GM19468 (cell line): Measurements from ENCODE around the gene HAUS1.
"Not testable (repeated sequence)": the region's sequence is repeated elsewhere in the genome, so short reads cannot be mapped to it uniquely, and the experiment has no call there.

Experiments
- ATAC-seq: cut with Tn5 transposase; IDR thresholded peaks from one replicate; pipeline ENCODE4 v1.9.1; 2021; ENCODE audit warnings: mild to moderate bottlenecking, moderate library complexity, moderate number of reproducible peaks; ENCODE audit not compliant: unreplicated experiment; ENCODE audit errors: extremely low read depth

Gene HAUS1

DNA sequence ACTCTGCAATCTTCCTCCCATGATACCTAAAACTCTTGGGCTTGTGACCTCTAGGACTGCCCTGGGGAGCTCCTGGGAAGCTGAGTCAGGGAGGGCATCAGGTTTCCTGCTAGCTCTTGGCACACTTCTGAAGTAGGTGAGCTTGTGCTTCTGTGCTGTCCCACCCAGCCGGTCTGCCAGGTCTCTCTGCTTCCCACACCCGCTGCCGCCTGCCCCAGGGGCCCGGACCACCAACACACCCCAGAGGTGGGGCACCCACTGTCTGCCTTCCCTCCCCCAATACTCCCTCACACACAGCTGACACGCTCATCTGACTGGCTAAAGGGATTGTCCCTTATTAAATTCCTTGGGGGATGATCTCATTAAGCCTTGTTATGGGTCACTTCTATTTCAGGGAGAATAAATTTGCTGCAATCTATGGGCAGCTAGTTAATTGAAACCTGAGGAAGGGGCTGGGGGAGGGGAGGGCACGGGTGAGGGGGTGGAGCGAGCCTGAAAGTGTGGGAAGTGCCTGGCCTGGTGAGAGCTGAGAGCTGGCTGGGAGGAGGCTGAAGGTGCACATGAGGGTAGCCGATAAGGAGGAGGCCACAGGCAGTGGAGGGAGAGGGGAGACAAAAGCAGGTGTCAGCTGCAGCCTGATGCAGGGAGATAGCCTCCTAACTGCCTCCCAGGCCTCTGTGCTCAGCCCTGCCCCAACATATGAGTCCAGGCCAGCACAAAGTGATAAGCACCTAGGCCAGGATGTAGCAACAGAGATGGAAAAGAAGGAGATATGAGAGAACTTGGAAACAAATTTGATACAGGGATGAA, 48.8 kb downstream of the HAUS1 start:
- ATAC-seq, result no peak

DNA sequence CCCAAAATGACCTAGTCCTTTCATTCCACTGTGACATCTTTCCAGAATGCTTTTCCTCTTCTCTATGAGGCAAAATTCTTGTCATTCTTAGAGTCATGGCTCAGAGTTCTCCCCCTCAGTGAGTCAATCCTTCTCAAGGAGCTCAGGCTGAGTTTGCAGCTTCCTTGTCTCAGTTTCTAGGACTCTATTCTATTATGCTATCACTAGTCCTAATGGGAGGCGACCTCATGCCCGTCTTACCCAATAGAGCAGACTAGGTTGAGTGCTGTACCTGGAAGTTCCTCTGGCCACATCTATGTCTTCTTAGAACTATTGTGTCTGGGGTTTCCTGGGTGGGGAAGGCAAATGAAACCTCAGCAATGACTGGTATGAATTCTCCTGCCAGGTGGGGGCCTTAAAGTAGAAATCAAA, 51.5 kb downstream of the HAUS1 start:
- ATAC-seq, result no peak

DNA sequence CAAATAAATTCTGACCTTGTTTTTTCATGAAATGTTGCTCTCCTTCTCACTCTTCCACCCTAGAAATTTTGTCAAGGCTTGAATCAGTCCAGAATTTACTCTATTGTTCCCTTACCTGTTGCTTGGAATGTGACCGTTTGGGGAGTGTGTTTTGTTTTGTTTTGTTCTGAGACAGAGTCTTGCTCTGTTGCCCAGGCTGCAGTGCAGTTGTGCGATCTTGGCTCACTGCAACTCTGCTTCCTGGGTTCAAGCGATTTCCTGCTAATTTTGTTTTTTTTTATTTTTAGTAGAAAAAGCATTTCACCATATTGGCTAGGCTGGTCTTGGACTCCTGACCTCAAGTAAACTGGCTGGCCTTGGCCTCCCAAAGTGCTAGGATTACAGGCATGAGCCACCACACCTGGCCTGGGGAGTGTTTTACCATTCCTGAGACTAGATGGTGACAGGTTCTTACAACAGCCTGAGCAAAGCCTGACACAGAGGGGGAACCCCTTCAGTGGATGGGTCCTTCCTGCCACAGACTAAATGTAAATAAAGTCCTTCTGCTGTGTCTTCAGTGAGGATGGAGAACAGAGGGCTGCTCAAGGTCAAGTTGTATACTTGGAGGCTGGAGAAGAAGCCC, 52.0 kb downstream of the HAUS1 start:
- no peak for ATAC-seq

DNA sequence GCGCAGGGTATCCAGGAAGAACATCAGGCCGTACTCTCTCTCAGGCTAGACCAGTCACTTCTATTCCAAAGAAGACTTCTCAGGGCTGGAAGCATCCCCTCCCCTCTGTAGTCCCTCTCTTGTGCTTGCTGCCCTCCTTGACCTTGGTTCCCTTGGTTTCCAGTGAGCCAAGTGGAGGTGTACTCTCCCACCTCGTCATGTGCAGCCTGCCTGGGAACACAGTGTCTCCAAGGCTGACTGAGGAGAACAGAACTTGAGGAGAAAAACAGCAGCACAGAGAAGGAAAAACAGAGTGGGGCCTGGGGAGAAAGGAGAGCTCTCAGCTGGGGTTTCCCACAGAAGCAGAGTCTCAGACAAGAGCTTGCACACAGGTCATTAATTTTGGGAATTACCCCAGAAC, 52.7 kb downstream of the HAUS1 start:
- no peak for ATAC-seq

DNA sequence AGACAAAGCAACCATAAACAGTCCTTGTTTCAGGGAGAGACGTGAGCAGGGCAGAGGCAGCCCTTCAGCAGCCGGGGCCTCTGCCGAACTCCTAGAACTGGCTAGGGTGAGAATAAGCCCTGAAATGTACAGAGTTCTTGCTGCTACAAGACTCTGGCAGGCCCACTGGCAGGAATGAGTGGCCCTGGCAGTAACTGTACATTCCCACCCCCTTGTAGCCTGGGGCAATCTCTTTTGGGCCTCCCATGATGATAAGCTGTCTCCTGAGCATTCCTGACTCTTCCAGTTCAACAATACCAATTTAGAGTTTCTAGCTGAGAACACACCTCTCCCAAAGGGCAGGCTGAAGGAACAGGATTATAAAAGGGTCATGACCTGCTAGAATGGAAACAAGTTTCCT, 54.3 kb downstream of the HAUS1 start:
- no peak for ATAC-seq

DNA sequence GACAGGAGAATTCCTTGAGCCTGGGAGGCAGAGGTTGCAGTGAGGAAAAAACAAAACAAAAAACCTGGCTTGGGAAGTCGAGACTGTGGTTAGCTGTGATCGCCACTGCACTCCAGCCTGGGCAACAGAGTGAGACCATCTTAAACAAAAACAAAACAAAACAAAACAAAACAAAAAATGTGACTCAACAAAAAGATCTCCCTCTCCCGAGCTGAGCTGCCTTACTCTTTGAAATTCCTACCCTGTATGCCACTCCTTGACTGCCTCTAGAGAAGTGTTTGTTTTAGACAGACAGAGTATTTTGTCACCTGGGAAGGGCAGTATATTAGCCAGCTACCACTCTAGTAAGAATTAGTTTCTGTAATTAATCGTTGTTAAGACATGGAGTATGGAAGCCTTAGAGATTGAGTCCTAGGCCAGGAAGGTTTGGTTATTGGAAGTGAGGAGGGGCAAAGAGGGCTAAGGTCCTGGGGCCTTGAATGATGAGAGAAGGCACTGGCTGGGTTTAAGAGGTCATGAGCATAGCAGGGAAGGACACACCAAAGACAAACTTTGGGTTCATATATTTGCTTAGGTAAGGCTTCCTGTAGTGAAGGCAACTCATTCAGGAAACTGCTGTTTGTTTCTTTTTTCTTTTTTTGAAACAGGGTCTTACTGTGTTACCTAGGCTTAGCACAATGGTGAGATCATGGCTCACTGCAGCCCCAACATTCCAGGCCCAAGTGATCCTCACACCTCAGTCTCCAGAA, 56.0 kb downstream of the HAUS1 start:
- ATAC-seq, result no peak

DNA sequence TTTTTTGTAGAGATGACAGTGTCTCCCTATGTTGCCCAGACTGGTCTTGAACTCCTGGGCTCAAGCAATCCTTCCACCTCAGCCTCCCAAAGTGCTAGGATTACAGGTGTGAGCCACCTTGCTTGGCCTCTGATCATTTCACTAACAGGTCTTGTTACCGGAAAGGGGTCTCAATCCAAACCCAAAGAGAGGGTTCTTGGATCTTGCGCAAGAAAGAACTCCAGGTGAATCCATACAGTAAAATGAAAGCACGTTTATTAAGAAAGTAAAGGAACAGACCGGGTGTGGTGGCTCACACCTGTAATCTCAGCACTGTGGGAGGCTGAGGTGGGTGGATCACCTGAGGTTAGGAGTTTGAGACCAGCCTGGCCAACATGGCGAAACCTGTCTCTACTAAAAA, 56.7 kb downstream of the HAUS1 start:
- not testable (repeated sequence) for ATAC-seq

DNA sequence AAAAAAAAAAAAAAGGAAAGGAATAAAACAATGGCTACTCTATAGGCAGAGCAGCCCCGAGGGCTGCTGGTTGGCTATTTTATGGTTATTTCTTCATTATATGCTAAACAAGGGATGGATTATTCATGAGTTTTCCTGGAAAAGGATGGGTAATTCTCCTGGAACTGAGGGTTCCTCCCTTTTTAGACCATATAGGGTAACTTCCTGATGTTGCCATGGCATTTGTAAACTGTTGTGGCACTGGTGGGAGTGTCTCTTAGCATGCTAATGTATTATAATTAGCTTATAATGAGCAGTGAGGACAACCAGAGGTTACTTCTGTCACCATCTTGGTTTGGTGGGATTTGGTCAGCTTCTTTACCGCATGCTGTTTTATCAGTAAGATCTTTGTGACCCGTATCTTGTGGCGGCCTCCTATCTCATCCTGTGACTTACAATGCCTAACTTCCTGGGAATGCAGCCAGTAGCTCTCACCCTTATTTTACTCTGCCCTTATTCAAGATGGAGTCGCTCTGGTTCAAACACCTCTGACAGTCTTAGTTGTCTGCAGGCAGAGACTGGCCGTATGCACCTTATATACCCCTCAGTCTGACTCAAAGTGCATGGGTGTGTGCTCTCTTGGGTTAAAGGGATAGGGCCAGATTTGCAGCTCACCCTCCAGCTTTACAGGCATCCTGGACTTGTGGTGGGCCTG, 57.7 kb downstream of the HAUS1 start:
- ATAC-seq, result no peak

DNA sequence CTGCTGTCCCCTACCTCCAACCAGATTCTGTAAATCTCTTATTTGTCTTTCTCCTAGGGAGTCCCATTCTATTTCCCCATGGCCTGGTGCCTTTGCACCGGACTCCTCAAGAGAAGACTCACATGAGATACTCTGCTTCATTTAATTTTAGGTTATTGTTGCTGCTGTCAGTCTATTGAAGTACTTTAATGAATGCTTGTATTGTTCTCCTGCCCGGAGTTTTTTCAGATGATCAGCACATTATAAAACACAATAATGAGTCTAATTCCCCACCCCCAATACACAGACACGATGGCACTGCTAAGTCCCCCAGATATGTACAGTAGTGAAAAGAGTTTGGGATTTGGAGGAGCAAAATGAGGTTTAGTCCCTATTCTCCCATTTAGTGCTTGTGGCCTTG, 58.9 kb downstream of the HAUS1 start:
- no peak for ATAC-seq

DNA sequence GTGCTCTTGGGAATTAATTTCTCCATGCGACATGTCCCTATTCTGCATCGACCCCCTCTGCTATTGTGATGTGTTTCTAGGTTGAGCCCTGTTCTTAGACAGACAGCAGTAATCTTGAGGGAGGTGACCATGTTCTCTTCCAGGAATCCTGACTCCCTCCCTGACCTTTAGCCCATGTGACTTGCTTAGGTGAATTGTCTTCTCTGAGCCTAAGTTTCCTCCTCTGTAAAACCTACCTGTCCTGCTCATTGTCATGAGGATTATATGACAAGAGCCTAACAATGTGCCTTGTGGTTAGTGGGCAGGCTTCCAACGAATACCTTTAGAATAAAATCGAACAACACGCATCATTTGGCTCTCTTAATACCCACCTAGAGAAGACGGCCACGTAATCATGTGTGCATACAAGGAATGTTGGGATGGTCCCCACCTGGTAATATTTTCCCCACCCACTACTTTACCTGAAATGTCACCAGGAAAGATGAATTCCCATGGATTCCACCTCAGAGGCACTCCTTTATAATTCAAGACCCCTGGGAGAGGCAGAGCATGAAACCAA, 59.8 kb downstream of the HAUS1 start:
- ATAC-seq, result no peak

DNA sequence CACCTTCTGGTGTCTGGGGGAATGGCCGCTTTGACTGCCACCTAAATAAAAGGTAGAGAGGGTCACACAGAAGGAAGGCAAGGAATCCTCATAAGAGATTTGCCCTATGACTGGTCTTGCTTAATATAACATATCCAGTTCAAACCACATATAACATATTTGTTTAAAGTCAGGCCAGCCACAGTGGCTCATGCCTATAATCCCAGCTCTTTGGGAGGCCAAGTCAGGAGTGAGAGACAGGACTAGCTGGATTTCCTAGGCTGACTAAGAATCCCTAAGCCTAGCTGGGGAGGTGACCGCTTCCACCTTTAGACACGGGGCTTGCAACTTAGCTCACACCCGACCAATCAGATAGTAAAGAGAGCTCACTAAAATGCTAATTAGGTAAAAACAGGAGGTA, 60.3 kb downstream of the HAUS1 start:
- not testable (repeated sequence) for ATAC-seq

DNA sequence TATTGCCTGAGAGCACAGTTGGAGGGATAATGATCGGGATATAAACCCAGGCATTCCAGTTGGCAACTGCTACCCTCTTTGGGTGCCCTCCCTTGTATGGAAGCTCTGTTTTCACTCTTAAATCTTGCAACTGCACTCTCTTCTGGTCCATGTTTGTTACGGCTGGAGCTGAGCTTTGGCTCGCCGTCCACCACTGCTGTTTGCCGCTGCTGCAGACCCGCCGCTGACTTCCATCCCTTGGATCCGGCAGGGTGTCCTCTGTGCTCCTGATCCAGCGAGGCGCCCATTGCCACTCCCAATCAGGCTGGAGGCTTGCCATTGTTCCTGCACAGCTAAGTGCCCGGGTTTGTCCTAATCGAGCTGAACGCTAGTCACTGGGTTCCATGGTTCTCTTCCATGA, 60.7 kb downstream of the HAUS1 start:
- ATAC-seq, result no peak

DNA sequence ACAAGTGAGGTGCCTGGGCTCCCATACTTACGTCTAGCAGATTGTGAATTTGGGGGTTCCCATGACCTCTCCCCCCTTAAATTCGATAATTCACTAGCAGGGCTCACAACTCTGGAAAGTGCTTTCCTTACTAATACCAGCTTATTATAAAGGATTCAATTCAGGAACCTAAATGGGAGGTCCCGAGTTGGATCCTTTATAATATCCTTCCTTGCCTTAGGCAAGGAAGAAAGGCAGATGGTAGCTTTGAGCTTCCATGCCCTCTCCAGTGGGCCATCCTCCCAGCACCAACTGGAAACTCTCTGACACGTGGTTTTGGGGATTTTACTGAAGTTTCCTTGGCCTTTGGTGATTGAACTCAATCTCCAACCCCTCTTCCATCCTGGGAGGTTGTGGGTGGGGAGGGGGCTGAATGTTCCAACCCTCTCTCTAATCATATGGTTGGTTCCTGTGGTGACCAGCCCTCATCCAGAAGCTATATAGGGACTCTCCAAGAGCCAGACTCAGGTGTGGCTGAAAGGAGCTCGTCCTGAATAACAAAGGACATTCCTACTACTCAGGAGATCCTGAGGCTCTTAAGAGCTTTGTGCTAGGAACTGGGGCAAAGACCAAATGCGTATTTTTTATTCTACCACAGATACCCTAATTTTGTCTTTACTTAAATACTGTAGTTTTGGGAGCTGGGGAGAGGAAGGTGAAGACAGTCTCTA, 62.2 kb downstream of the HAUS1 start:
- ATAC-seq, result no peak

DNA sequence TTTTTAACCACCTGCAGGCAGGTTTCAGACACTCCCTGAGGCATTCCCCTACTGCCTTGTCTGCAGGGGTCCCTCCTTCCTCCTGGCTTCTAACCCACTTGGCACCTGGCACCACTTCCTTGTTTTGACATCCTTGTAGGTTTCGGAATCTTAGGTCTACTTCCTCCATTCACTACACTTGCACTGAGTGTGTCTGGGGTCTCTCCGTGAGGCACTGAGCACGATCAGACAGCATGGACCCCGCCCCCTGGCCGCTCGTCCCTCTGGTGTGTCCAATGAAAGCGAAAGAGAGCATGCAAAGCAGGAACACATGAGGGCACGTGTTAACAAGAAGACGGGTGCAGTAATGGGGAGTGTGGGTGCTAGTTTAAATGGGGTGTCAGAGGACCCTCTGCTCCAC, 63.8 kb downstream of the HAUS1 start:
- ATAC-seq, result peak; percentile 81

DNA sequence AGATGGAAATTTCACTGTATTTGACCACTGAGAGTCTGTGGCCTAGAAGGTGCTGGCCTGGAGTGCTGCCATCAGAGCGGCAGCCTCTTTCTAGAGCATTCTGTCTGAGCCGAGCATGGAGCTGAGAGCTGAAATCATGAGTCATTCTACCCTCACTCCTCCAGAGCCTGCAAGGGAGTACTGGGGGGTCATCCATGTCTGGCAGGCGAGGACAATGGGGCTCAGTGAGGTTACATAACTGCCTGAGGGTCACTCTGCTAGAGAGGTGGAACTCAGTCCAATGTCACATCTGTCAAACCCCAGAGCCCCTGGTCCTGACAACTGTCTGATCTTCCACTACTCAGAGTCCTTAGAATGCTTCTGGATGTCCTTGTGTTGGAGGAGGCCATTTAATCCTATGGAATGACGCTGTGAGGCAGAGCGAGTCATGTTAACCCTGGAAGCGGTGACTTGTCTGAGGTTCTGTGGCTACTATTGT, 65.3 kb downstream of the HAUS1 start:
- ATAC-seq, result no peak

DNA sequence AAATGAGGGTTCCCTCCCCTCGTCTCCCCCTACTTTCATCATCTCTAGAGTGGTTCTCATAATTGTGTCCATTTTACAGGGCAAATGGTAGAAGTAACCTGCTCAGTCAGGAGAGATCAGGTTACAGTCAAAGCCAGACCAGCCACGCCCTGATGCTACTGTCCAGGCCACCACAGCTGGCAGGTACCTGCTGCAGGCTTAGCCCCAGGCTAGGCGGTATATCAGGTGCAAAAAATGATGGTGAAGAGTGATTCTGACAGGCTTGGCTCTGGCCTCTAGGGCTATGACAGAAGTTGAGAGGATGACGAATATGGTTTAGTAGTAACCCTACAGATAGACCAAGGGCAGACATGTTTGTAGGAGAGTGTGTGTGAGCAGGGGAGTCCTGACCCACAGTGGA, 67.1 kb downstream of the HAUS1 start:
- no peak for ATAC-seq

DNA sequence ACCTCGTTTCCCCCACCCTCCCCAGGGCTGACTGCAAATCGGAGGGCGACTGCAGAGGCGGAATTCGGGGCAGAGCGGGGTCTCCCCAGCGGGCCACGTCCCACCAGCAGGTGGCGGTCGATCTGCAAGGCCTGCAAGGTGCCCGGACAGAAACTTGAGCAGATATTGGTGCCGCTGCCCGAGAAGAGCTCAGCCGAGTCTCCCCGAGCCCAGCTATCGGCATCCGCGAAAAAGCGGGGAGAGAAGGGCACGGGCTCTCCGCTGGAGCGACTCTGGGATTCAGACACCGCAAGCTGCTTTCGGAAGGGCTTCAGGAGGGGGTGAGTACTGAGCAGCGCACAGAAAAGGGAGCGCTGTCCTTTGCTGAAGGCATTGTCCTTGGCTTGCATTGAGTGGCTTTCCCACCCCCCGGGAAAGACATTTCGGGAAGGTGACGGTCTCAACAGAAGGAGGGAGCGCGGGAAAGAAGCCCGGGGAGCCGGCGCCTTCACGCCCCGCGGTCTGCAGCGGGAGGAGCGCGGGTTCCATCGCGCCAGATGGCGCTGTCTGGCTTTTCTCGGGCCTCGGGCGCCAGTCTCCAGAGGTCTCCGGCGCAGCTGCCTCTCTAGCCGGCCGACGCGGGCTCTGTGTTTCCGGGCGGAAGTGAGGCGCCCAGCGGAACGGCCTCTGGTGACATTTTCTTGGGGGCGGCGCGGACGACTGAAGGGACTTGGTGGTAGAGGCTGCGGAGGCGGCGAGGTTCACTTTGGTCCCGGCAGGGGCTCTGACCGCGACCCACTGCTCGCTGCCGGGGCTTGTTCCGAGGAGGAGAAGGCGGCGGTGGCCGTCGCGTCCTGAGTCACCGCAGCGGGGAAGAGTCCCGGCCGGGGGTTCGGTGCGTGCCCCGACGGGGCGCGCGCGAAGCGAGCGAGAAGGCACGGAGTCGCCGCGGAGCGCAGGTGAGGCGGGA, 69.5 kb downstream of the HAUS1 start:
- peak; percentile 73 for ATAC-seq

DNA sequence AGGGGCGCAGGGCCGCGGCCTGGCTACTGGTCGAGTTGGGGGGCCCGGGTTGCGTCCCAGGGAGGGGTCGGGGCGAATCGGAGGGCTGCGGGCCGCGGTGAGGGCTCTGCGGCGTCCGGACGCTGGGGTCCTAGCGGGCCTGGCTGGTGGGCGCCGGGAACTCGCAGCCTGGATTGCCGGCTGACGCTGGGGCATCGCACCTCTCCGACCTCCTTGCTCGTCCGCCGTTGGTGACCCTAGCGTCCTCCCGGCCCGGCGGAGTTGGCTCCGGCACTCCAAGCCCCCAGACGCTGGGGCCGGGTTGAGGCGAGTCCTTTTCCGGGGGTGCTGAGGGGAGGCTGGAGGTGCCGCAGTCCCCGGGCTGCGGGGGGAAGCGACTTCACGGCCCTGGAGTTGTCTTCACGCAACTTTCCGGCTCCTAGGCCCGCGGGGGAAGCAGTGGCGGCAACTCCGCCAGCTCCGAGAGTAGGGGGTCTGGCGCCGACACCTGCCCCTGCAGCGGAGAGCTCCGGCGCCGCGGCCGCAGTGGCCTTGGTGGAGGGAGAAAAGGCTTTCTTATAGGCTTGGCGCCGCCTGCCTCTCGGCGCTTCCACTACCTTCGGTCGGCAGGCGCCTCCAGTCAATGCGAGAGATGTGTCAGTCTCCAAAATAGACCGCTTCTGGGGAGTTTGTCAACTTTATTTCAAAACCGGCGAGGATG, 70.3 kb downstream of the HAUS1 start:
- ATAC-seq, result no peak
